Neural progenitor cell (in vitro differentiated cells): ENCODE results near the gene TNC.

Experiments used
- EZH2 ChIP-seq: fragments of 200-600 bp; sonication (generic); IDR thresholded peaks from 2 replicates; pipeline ENCODE4 v1.6.1; 2017; ENCODE audit warnings: antibody characterized with exemption, mild to moderate bottlenecking, moderate library complexity
- TF ChIP-seq, protein P1 (sequence below): fragments of 200-600 bp; sonication (generic); IDR thresholded peaks from 2 replicates; pipeline ENCODE4 v1.5.1; 2017; ENCODE audit warnings: antibody characterized with exemption, mild to moderate bottlenecking

DNA sequence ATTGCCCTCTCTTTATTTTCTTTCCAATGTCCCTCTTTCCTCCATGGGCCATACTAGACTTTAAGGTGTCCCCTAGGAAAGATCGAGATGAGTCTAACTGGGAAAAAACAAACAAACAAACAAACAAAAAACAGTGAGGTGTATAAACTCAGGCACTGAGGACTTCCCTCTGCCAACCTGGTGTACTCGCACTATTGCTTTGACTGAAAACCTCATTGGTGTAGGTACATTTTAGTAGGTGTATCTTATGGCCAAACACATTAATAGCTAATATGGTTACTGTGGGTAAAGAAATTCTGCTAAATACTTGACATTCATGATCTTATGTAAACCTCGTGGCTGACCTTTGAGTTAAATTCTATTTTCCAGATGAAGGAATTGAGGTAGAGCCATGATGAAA is 74.3 kb downstream of the TNC start:
- TF ChIP-seq, protein P1, sequence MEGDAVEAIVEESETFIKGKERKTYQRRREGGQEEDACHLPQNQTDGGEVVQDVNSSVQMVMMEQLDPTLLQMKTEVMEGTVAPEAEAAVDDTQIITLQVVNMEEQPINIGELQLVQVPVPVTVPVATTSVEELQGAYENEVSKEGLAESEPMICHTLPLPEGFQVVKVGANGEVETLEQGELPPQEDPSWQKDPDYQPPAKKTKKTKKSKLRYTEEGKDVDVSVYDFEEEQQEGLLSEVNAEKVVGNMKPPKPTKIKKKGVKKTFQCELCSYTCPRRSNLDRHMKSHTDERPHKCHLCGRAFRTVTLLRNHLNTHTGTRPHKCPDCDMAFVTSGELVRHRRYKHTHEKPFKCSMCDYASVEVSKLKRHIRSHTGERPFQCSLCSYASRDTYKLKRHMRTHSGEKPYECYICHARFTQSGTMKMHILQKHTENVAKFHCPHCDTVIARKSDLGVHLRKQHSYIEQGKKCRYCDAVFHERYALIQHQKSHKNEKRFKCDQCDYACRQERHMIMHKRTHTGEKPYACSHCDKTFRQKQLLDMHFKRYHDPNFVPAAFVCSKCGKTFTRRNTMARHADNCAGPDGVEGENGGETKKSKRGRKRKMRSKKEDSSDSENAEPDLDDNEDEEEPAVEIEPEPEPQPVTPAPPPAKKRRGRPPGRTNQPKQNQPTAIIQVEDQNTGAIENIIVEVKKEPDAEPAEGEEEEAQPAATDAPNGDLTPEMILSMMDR: no peak
- no peak for TF ChIP-seq EZH2
